K562 (cell line): ENCODE results near the gene INTS4. TPM values are rescaled to one million over a fixed set of nuclear protein-coding genes. Genes with fewer than 3 reads are reported as not detected.

Source experiments
- BCOR ChIP-seq: fragments of 450-650 bp; IDR thresholded peaks from 2 replicates; pipeline ENCODE4 v1.6.1; 2016
- CBFA2T3 ChIP-seq: fragments of 450-650 bp; IDR thresholded peaks from 2 replicates; pipeline ENCODE4 v1.6.1; 2017
- CC2D1A ChIP-seq: fragments of 450-650 bp; IDR thresholded peaks from 2 replicates; pipeline ENCODE4 v1.6.1; 2017; ENCODE audit warnings: mild to moderate bottlenecking
- EP300 ChIP-seq: IDR thresholded peaks from 2 replicates; pipeline ENCODE4 v1.6.1; 2012; ENCODE audit warnings: low read length, improper control_type of control experiment
- NFATC3 ChIP-seq: fragments of 450-650 bp; IDR thresholded peaks from 2 replicates; pipeline ENCODE4 v1.6.1; 2017; ENCODE audit warnings: mild to moderate bottlenecking
- PCBP2 ChIP-seq: fragments of 200-400 bp; formaldehyde crosslinking; IDR thresholded peaks from 2 replicates; pipeline ENCODE4 v1.6.1; 2018; ENCODE audit warnings: low read length, low read depth, mild to moderate bottlenecking, moderate library complexity; ENCODE audit not compliant: poor library complexity, severe bottlenecking
- PHB2 ChIP-seq: fragments of 450-650 bp; IDR thresholded peaks from 2 replicates; pipeline ENCODE4 v1.6.1; 2017; ENCODE audit warnings: low read depth
- POLR2AphosphoS5 ChIP-seq: IDR thresholded peaks from 2 replicates; pipeline ENCODE4 v1.6.1; 2011; ENCODE audit warnings: mild to moderate bottlenecking, low read depth, low read length, moderate library complexity; ENCODE audit not compliant: control insufficient read depth, insufficient read depth
- RCOR1 ChIP-seq, 2 experiments: IDR thresholded peaks; 2 replicates each; pipeline ENCODE4 v1.6.1; 2012; ENCODE audit warnings: low read depth in 2 of 2, low read length in 2 of 2, borderline replicate concordance in 1 of 2, improper control_type of control experiment in 1 of 2
- SMAD3 ChIP-seq: fragments of 450-650 bp; formaldehyde crosslinking; conservative IDR thresholded peaks from 2 replicates; pipeline ENCODE4 v1.4.0; 2020; ENCODE audit warnings: mild to moderate bottlenecking
- SRSF3 ChIP-seq: fragments of 200-400 bp; formaldehyde crosslinking; IDR thresholded peaks from 2 replicates; pipeline ENCODE4 v1.6.1; 2016; ENCODE audit warnings: mild to moderate bottlenecking, low read length, moderate library complexity; ENCODE audit not compliant: insufficient read depth
- TAL1 ChIP-seq: fragments of 450-650 bp; IDR thresholded peaks from 2 replicates; pipeline ENCODE4 v1.6.1; 2016; ENCODE audit warnings: mild to moderate bottlenecking
- TCF3 ChIP-seq: sonication (generic); formaldehyde crosslinking; IDR thresholded peaks from 2 replicates; pipeline ENCODE4 v1.4.0; 2020; ENCODE audit warnings: mild to moderate bottlenecking, missing genetic modification reagents
- TRIM24 ChIP-seq, 2 experiments: fragments of 450-650 bp; IDR thresholded peaks; 2 replicates each; pipeline ENCODE4 v1.6.1; 2016
- USF1 ChIP-seq: sonication (generic); formaldehyde crosslinking; IDR thresholded peaks from 2 replicates; pipeline ENCODE4 v1.9.0; 2022; ENCODE audit warnings: mild to moderate bottlenecking, missing genetic modification reagents
- ZNF316 ChIP-seq: fragments of 450-650 bp; IDR thresholded peaks from 2 replicates; pipeline ENCODE4 v1.6.1; 2016
- ZNF347 ChIP-seq: fragments of 450-650 bp; formaldehyde crosslinking; IDR thresholded peaks from 2 replicates; pipeline ENCODE4 v1.4.0; 2020; ENCODE audit warnings: low read depth, mild to moderate bottlenecking, moderate library complexity
- ZNF395 ChIP-seq: fragments of 200-800 bp; sonication (Bioruptor generic); IDR thresholded peaks from 2 replicates; pipeline ENCODE4 v1.6.1; 2017; ENCODE audit warnings: missing genetic modification characterization, missing compliant biosample characterization
- ZNF449 ChIP-seq: fragments of 250-450 bp; sonication (Bioruptor Pico); IDR thresholded peaks from 2 replicates; pipeline ENCODE4 v1.8.0; 2022; ENCODE audit warnings: moderate library complexity, mild to moderate bottlenecking, inconsistent platforms
- polyA plus RNA-seq, 8 experiments: library from polyadenylated mRNA; depleted of rRNA in 4 of 8; stranded (reverse) in 5 of 8; unstranded in 3 of 8; fragments of >200 nt; fragmentation: Nextera tagmentation in 2 of 8; fragmentation: Illumina TruSeq in 1 of 8; extraction: Ambion mirVana in 2 of 8; extraction: Trizol in 1 of 8; gene quantifications; 2 replicates each; pipeline versions ENCODE4 v1.2.1 to v1.2.3, GENCODE V29; 2011 to 2014; ENCODE audit warnings: inconsistent platforms in 1 of 8, missing spikeins in 1 of 8
- total RNA-seq, 7 experiments: library from RNA; depleted of rRNA in 6 of 7; stranded (reverse); fragments of >200 nt in 6 of 7; fragmentation: Illumina TruSeq in 2 of 7; extraction: Trizol in 2 of 7; gene quantifications; 2 replicates each; pipeline versions ENCODE4 v1.2.1 to v1.2.3, GENCODE V29; 2011 to 2021; ENCODE audit warnings: low replicate concordance in 1 of 7
- TF ChIP-seq, protein P1 (sequence below): fragments of 450-650 bp; formaldehyde crosslinking; IDR thresholded peaks from 2 replicates; pipeline ENCODE4 v1.4.0; 2020; ENCODE audit warnings: mild to moderate bottlenecking, moderate library complexity
- TF ChIP-seq, protein P2 (sequence below): fragments of 250-450 bp; sonication (Bioruptor Pico); IDR thresholded peaks from 2 replicates; pipeline ENCODE4 v1.4.0; 2020; ENCODE audit warnings: mild to moderate bottlenecking

Gene INTS4
- total and polyA plus RNA-seq, 9 of the 15 experiments (the other 6 are each of a cell fraction or from before 2014, with no cell fraction given) = 28.4 to 53.4 (median 44.5) TPM

DNA sequence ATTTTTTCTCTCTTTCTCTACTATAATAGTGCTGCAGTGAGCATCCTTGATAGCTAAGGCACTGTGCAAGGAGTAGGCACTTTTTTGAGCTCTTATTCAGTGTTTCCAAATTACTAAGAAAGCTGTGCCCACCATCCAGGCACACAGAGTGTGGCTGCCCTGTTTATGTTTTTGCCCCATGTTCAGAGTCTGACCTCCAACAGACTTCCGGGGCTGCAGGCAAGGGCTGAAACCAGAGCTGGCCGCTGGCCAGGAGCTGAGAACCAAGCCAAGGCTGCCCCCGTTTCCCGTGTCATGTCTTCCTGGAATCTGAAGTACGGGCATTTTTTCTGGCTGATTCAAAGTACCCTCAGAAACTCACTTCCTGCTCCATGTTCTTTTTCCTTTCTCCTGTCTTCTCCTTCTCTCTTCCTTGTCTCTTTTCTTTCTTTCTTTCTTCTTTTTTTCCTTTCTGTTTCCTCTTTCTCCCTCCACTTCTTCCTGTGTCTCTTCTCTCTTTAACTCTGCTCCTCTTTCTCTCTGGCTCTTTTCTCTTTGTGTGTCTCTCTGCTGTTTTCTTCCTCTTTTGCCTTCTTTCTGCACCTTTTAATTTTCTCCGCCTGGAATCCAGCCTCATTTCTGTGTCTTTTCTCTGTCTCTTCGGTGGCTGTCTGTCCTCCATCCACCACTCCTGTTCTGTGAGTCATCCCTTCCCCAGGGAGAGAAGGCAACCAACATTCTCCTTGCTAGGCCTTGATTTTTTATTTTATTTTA, 45.6 kb upstream of the INTS4 start (continued):
- TF ChIP-seq, protein P1, sequence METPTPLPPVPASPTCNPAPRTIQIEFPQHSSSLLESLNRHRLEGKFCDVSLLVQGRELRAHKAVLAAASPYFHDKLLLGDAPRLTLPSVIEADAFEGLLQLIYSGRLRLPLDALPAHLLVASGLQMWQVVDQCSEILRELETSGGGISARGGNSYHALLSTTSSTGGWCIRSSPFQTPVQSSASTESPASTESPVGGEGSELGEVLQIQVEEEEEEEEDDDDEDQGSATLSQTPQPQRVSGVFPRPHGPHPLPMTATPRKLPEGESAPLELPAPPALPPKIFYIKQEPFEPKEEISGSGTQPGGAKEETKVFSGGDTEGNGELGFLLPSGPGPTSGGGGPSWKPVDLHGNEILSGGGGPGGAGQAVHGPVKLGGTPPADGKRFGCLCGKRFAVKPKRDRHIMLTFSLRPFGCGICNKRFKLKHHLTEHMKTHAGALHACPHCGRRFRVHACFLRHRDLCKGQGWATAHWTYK (CRISPR knock-in tag) = peak; percentile 46; the same call in 1 of the 2 replicates
- TF ChIP-seq BCOR (no peak; the same call in 1 of the 2 replicates), POLR2AphosphoS5 (no peak), SMAD3 (CRISPR knock-in tag) (0 out of 2 replicates have a peak, but pooled peaks have one; percentile 66), EP300 (peak; percentile 36; the same call in 1 of the 2 replicates), TAL1 (no peak; the same call in 1 of the 2 replicates), ZNF347 (CRISPR knock-in tag) (0 out of 2 replicates have a peak, but pooled peaks have one; percentile 14), CC2D1A (peak; percentile 54; the same call in 1 of the 2 replicates), ZNF449 (CRISPR knock-in tag) (0 out of 2 replicates have a peak, but pooled peaks have one; percentile 8), ZNF395 (CRISPR knock-in tag) (peak; percentile 32; the same call in 1 of the 2 replicates), CBFA2T3 (peak; percentile 32; the same call in 1 of the 2 replicates), PHB2 (peak; percentile 71; the same call in 1 of the 2 replicates), TCF3 (no peak), PCBP2 (no peak), TRIM24 (IDR thresholded peaks at IDR 0.05) (peak in 1 of 2 experiments; percentile 34; a peak in 1 of 4 replicates), RCOR1 (IDR thresholded peaks at IDR 0.05; ENCODE audit: borderline replicate concordance in 1 of 2, low read depth in 2 of 2, low read length in 2 of 2) (peak in 1 of 2 experiments; percentile 50; a peak in 1 of 4 replicates), ZNF316 (peak; percentile 56), SRSF3 (no peak), NFATC3 (peak; percentile 80), USF1 (no peak)
- TF ChIP-seq, protein P2, sequence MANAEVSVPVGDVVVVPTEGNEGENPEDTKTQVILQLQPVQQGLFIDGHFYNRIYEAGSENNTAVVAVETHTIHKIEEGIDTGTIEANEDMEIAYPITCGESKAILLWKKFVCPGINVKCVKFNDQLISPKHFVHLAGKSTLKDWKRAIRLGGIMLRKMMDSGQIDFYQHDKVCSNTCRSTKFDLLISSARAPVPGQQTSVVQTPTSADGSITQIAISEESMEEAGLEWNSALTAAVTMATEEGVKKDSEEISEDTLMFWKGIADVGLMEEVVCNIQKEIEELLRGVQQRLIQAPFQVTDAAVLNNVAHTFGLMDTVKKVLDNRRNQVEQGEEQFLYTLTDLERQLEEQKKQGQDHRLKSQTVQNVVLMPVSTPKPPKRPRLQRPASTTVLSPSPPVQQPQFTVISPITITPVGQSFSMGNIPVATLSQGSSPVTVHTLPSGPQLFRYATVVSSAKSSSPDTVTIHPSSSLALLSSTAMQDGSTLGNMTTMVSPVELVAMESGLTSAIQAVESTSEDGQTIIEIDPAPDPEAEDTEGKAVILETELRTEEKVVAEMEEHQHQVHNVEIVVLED (CRISPR knock-in tag) = no peak; the same call in 1 of the 2 replicates
